GM12873 (cell line): ENCODE measurements around the gene MYL3.

Experiments used
- TF ChIP-seq, protein P1 (sequence below): IDR thresholded peaks from 2 replicates; pipeline ENCODE4 v1.5.1; 2012; ENCODE audit warnings: low read depth, mild to moderate bottlenecking, moderate library complexity, low read length, control low read depth; ENCODE audit not compliant: insufficient read depth; ENCODE audit errors: missing control alignments

MYL3 gene

DNA sequence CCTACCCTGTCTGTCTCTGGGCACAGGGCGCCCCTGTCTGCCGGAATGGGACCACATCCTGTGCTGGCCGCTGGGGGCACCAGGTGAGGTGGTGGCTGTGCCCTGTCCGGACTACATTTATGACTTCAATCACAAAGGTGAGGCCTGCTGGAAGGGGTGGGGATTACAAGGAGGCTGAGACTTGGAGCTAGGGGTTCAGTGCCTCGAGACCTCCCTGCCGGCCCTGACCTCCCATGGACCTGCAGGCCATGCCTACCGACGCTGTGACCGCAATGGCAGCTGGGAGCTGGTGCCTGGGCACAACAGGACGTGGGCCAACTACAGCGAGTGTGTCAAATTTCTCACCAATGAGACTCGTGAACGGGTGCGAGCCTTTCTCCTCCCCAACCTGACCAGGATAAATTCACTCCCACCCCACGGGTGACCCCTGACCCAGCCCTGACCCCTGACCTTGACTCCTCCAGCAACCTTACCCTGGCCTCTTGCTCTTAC lies 34.6 kb upstream of the MYL3 start:
- TF ChIP-seq, protein P1, sequence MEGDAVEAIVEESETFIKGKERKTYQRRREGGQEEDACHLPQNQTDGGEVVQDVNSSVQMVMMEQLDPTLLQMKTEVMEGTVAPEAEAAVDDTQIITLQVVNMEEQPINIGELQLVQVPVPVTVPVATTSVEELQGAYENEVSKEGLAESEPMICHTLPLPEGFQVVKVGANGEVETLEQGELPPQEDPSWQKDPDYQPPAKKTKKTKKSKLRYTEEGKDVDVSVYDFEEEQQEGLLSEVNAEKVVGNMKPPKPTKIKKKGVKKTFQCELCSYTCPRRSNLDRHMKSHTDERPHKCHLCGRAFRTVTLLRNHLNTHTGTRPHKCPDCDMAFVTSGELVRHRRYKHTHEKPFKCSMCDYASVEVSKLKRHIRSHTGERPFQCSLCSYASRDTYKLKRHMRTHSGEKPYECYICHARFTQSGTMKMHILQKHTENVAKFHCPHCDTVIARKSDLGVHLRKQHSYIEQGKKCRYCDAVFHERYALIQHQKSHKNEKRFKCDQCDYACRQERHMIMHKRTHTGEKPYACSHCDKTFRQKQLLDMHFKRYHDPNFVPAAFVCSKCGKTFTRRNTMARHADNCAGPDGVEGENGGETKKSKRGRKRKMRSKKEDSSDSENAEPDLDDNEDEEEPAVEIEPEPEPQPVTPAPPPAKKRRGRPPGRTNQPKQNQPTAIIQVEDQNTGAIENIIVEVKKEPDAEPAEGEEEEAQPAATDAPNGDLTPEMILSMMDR = peak; percentile 42

DNA sequence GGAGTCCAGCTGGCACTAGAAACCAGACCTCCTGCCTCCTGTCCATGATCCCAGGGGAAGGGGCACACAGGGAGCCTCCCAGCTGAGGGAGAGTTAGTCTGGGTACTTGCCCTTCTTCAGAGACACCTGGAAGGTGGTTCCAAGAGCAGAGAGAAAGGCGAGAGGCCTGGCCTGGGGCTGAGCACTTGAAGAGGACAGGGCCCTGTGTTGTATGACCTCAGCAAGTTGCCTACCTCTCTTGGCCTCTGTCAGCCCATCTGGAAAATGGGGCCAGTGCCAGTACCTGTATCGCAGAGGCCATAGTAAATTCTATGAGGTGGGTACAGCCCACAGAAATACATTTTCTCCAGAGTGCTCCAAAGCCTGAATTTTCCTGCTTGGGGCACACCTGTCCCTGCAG lies 33.8 kb upstream of the MYL3 start:
- TF ChIP-seq, protein P1 = no peak

DNA sequence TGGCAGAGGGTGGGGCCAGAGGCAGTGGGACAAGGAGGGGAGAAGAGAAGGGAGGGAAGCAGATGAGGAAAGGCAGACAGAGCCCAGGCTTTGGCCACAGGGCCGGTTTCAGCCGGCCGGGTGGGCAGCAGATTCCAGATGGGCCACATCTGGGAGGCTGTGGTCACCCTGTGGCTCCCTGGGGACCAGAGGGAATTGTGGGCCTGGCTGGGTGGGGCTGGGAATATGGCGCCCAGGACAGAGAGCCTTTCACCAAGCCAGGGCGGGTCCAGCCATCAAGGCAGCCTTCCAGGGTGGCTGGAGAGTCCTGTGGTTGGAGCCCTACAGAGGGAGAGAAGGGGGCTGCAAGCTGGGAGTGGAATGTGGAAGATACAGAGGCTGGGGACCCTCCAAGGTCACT lies 33.1 kb upstream of the MYL3 start:
- TF ChIP-seq, protein P1 = no peak

DNA sequence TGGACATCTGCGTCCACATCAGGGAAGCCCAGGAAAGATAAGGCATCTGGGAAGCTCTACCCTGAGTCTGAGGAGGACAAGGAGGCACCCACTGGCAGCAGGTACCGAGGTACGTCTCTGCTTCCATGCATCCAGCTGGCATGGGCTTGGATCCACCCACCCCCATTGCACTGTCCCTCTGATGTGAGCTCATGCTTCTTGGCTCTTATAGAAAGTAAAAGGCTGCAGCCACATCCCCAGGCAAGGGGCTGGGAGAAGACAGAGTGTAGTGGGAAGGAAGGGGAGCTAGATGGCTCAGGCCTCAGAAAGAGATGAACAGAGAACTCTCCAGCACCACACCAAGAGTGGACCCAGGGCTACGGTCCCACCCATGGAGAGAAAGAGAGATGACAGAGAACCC lies 32.5 kb upstream of the MYL3 start:
- TF ChIP-seq, protein P1 = no peak

DNA sequence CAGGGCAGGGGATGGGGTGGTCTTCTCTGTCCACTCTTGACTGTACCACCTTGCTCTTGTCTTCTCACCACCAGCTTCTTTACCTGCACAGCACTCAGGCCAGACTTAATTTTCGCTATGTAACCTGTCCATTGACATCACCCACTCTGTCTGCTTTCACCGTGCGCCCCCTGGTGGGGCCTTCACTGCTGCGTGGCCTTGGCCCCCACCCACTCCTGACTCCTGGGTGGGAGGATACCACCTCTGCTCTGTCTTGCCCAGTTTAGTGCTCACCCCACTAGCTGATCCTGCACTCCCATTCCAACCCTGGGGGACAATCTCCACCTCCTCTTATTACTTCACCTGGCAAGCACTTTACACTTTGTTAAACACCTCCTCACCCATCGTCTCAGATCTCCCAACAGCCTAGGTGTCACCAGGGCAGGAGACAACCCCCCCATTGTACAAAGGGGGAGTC lies 32.0 kb upstream of the MYL3 start:
- TF ChIP-seq, protein P1 = peak; percentile 96

DNA sequence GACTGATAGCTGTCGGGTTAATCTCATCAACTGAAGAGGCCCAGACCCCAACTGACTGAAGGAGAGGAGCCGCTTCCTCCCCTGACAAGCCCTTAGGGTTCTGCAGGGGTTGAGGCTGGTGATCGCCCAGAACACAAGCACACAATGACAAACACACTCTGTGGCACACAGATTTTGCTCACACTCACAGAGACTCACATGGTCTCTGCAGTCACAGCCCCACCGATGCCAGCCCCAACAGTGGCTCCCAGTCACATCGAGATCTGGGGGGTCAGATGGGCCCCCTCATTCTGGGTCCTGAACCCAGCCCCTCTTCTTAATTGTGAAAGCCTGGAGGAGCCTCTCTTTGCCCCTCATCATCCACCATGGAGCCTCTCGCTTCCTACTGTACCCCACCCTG lies 31.0 kb upstream of the MYL3 start:
- TF ChIP-seq, protein P1 = no peak

DNA sequence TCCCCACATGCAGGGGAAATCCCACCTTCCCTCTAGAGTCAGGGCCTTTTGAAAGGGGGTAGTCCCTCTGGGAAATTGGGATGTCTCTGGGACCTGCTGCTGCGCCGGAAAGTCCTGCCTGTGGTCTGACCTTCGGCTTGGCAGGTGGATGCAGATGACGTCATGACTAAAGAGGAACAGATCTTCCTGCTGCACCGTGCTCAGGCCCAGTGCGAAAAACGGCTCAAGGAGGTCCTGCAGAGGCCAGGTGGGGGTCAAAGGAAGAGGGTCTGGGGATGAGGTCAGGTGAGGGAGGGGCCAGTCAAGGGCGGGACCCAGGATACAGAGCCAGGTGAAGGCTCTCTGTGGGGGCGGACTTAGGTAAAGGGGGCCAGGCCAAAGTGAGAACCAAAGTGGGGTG lies 30.5 kb upstream of the MYL3 start:
- TF ChIP-seq, protein P1 = no peak
